ENCODE measurements around the gene VENTX. TPM values are rescaled to one million over a fixed set of nuclear protein-coding genes. Genes with fewer than 3 reads are reported as not detected.

The VENTX gene
- total RNA-seq, 1 donor from 2014 or later = 0.23 TPM

- Mint-ChIP-seq H3K9me3 (ENCODE audit: unreplicated experiment) (no peaks in the 10 kb centered on the region), H3K27me3 (ENCODE audit: unreplicated experiment) (peaks cover 23% of the 10 kb centered on the region), H3K27ac (ENCODE audit: unreplicated experiment) (no peak overlapping the region), H3K4me1 (ENCODE audit: unreplicated experiment) (no peaks in the 10 kb centered on the region), H3K36me3 (ENCODE audit: low read depth, unreplicated experiment) (peaks cover 3% of the 10 kb centered on the region), H3K4me3 (ENCODE audit: unreplicated experiment) (no peak overlapping the region)
- DNase-seq (ENCODE audit: low spot score) = no peak
- TF ChIP-seq CTCF (IDR thresholded peaks at IDR 0.05; ENCODE audit: unreplicated experiment) = no peak
Measured at GRCh38 chr10:133235932-133236331, 1.7 kb upstream of the VENTX start.

- no peak for DNase-seq (ENCODE audit: low spot score)
- Mint-ChIP-seq H3K9me3 (ENCODE audit: unreplicated experiment) (no peaks in the 10 kb centered on the region), H3K27me3 (ENCODE audit: unreplicated experiment) (peaks cover 21% of the 10 kb centered on the region), H3K27ac (ENCODE audit: unreplicated experiment) (no peak overlapping the region), H3K4me1 (ENCODE audit: unreplicated experiment) (no peaks in the 10 kb centered on the region), H3K36me3 (ENCODE audit: low read depth, unreplicated experiment) (peaks cover 3% of the 10 kb centered on the region), H3K4me3 (ENCODE audit: unreplicated experiment) (no peak overlapping the region)
- no peak for TF ChIP-seq CTCF (IDR thresholded peaks at IDR 0.05; ENCODE audit: unreplicated experiment)
Measured at GRCh38 chr10:133236401-133237240, 1.0 kb upstream of the VENTX start.

- Mint-ChIP-seq H3K36me3 (ENCODE audit: low read depth, unreplicated experiment) (peaks cover 3% of the 10 kb centered on the region), H3K4me3 (ENCODE audit: unreplicated experiment) (no peak overlapping the region), H3K4me1 (ENCODE audit: unreplicated experiment) (no peaks in the 10 kb centered on the region), H3K27ac (ENCODE audit: unreplicated experiment) (no peak overlapping the region), H3K9me3 (ENCODE audit: unreplicated experiment) (no peaks in the 10 kb centered on the region), H3K27me3 (ENCODE audit: unreplicated experiment) (peaks cover 17% of the 10 kb centered on the region)
- no peak for DNase-seq (ENCODE audit: low spot score)
- TF ChIP-seq CTCF (IDR thresholded peaks at IDR 0.05; ENCODE audit: unreplicated experiment) = no peak
Measured at GRCh38 chr10:133237241-133237587, 441 bp upstream of the VENTX start.

- H3K27me3 Mint-ChIP-seq (ENCODE audit: unreplicated experiment) = peaks cover 13% of the 10 kb centered on the region
- DNase-seq (ENCODE audit: low spot score) = no peak
- H3K36me3 Mint-ChIP-seq (ENCODE audit: low read depth, unreplicated experiment) = peaks cover 3% of the 10 kb centered on the region
- no peaks in the 10 kb centered on the region for H3K9me3 Mint-ChIP-seq (ENCODE audit: unreplicated experiment)
- H3K4me1 Mint-ChIP-seq (ENCODE audit: unreplicated experiment) = no peaks in the 10 kb centered on the region
- H3K27ac Mint-ChIP-seq (ENCODE audit: unreplicated experiment) = no peak overlapping the region
- TF ChIP-seq CTCF (IDR thresholded peaks at IDR 0.05; ENCODE audit: unreplicated experiment) = no peak
- peak overlapping the region; percentile 62 for H3K4me3 Mint-ChIP-seq (ENCODE audit: unreplicated experiment)
Measured at GRCh38 chr10:133238466-133238804, 780 bp downstream of the VENTX start.

- H3K4me1 Mint-ChIP-seq (ENCODE audit: unreplicated experiment) = no peaks in the 10 kb centered on the region
- TF ChIP-seq CTCF (IDR thresholded peaks at IDR 0.05; ENCODE audit: unreplicated experiment) = no peak
- H3K4me3 Mint-ChIP-seq (ENCODE audit: unreplicated experiment) = no peak overlapping the region
- no peaks in the 10 kb centered on the region for H3K9me3 Mint-ChIP-seq (ENCODE audit: unreplicated experiment)
- H3K36me3 Mint-ChIP-seq (ENCODE audit: low read depth, unreplicated experiment) = peaks cover 3% of the 10 kb centered on the region
- no peak overlapping the region for H3K27ac Mint-ChIP-seq (ENCODE audit: unreplicated experiment)
- no peak for DNase-seq (ENCODE audit: low spot score)
- peaks cover 10% of the 10 kb centered on the region for H3K27me3 Mint-ChIP-seq (ENCODE audit: unreplicated experiment)
Measured at GRCh38 chr10:133239990-133240389, 2.3 kb downstream of the VENTX start.

Data from endothelial cell (in vitro differentiated cells).